Measurements from ENCODE around the gene FIP1L1.

The FIP1L1 gene

DNA sequence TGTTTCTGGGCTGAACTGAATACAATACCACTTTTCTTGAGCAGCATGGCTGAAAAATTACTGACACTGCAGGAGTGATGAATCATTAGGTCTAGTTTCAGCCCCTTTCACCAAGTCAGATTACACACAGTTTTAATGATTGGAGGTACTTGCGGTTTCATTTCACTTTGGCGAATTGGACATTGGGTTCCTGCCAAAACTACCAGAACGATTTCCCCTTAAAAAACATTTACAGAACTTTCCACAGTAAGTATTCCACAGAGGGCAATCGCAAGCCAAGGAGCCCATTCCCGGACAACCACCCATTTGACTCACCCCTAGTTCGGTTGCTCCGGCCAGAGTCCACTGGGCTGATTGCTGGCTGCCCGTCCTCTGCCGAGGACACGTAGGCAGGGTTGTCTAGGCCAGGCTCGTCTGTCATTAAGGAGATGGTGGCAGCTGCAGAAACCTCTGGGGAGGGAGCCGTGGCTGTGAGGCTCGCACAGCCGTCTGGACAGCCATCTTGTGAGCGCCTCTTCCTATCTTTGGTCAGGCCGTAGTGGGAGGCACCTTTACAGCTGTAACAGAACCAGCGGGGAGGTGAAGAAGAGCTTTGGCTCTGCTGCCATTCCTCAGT is 130.3 kb downstream of the FIP1L1 start:
- no peak for FAIRE-seq

DNA sequence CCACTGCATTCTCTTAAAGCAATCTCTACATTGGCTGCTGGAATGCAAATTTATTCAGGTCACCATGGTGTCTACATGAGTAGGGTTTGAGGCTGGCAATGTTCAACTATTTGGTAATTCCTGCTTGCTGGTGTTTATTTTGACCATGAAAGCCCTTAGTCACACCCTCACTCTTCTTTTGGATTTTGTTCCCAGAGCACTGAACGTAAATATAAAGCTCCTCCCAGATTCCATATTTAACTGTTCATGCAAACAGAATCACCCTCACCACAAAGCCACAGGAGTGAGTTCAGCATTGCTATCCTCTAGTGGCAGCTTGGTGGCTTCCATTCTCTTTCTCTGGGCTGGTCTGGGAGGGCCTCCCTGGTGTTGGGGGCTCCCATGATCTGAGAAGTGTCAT is 131.0 kb downstream of the FIP1L1 start:
- FAIRE-seq: no peak

DNA sequence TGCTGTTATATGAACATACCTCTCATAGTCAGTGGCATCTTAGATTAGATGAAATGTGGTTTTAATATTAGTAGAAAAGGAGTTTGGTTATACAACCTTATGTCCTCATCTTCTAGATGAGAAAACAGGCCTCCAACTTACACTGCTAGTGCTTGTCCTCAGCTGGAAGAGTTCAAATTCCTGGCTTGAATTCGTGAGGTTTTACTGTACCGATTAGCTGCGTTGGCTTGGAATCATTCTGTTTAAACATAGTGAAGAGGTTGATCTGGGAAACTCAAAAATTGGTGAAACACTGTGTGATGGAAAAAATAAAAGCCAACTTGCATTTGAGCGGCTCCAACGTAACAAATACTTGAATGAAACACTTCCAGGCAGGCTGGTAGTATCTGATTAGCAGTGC is 132.9 kb downstream of the FIP1L1 start:
- FAIRE-seq: no peak
